Prostate gland (tissue), 2 donors: Measurements from ENCODE around the gene LANCL2.
A peak's percentile ranks its signal among the peaks of the same experiment; 100 is the strongest.

Experiments used
- CTCF ChIP-seq, 4 experiments: fragments of 200-600 bp in 2 of 4; fragments of 450-650 bp in 2 of 4; sonication (generic) in 2 of 4; IDR thresholded peaks; 1 replicate in 3 of 4; 2 replicates in 1 of 4; pipeline ENCODE4 v1.5.1; 2016 to 2019; ENCODE audit warnings: antibody characterized with exemption in 4 of 4, mild to moderate bottlenecking in 2 of 4, moderate library complexity in 2 of 4
- POLR2A ChIP-seq: fragments of 450-650 bp; IDR thresholded peaks from one replicate; pipeline ENCODE4 v1.6.1; 2016; ENCODE audit warnings: antibody characterized with exemption, mild to moderate bottlenecking
- POLR2AphosphoS5 ChIP-seq: sonication (generic); formaldehyde crosslinking; IDR thresholded peaks from one replicate; pipeline ENCODE4 v1.6.1; 2017; ENCODE audit warnings: antibody characterized with exemption

- no peak for TF ChIP-seq CTCF (IDR thresholded peaks at IDR 0.05)
- no peak for TF ChIP-seq POLR2A
- TF ChIP-seq POLR2AphosphoS5 = peak; percentile 5
These were observed 64.8 kb downstream of the LANCL2 start for GRCh38 chr7:55429835-55430499.
